ENCODE measurements around the gene MAGEC3. TPM values are rescaled to one million over a fixed set of nuclear protein-coding genes. Genes with fewer than 3 reads are reported as not detected.

The MAGEC3 gene
- polyA plus RNA-seq, 2 of the 4 experiments (the other 2 are of a cell fraction) = not detected

DNA sequence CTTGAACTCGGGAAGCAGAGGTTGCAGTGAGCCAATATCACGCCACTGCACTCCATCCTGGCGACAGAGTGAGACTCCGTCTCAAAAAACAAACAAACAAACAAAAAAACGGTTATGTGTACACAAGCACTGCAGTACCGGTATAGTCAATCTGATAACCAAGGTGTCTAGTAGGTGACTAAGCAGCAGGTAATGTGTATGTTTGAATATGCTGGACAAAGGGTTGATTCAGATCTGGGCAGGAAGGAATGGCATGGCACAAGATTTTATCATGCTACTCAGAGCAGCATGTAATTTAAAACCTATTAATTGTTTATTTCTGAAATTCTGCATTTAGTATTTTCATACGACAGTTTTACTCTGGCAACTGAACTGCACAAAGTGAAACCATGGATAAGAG, 107.3 kb downstream of the MAGEC3 start:
- ChIA-PET POLR2A (no interaction called here), CTCF (no interaction called here)
- no peak for TF ChIP-seq SREBF2 (IDR thresholded peaks at IDR 0.05)
- no peak for TF ChIP-seq NFE2L2 (conservative IDR thresholded peaks at IDR 0.05; ENCODE audit: low read length)
- TF ChIP-seq, protein P1, sequence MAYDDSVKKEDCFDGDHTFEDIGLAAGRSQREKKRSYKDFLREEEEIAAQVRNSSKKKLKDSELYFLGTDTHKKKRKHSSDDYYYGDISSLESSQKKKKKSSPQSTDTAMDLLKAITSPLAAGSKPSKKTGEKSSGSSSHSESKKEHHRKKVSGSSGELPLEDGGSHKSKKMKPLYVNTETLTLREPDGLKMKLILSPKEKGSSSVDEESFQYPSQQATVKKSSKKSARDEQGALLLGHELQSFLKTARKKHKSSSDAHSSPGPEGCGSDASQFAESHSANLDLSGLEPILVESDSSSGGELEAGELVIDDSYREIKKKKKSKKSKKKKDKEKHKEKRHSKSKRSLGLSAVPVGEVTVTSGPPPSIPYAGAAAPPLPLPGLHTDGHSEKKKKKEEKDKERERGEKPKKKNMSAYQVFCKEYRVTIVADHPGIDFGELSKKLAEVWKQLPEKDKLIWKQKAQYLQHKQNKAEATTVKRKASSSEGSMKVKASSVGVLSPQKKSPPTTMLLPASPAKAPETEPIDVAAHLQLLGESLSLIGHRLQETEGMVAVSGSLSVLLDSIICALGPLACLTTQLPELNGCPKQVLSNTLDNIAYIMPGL (CRISPR knock-in tag; IDR thresholded peaks at IDR 0.05; ENCODE audit: borderline replicate concordance) = no peak
- TF ChIP-seq CBX2 (IDR thresholded peaks at IDR 0.05; ENCODE audit: borderline replicate concordance, low read depth) = no peak
- no peak for TF ChIP-seq PHF8 (IDR thresholded peaks at IDR 0.05; ENCODE audit: borderline replicate concordance, low read depth)
- TF ChIP-seq BHLHE40 (IDR thresholded peaks at IDR 0.05; ENCODE audit: low read depth, low read length) = no peak
- TF ChIP-seq HOXB13 (CRISPR knock-in tag; IDR thresholded peaks at IDR 0.05; ENCODE audit: low read depth) = no peak
- TF ChIP-seq EHF (CRISPR knock-in tag; IDR thresholded peaks at IDR 0.05) = no peak
- TF ChIP-seq GATA3 (IDR thresholded peaks at IDR 0.05; ENCODE audit: borderline replicate concordance) = no peak
- TF ChIP-seq HDAC2 (IDR thresholded peaks at IDR 0.05) = no peak
- TF ChIP-seq, protein P2, sequence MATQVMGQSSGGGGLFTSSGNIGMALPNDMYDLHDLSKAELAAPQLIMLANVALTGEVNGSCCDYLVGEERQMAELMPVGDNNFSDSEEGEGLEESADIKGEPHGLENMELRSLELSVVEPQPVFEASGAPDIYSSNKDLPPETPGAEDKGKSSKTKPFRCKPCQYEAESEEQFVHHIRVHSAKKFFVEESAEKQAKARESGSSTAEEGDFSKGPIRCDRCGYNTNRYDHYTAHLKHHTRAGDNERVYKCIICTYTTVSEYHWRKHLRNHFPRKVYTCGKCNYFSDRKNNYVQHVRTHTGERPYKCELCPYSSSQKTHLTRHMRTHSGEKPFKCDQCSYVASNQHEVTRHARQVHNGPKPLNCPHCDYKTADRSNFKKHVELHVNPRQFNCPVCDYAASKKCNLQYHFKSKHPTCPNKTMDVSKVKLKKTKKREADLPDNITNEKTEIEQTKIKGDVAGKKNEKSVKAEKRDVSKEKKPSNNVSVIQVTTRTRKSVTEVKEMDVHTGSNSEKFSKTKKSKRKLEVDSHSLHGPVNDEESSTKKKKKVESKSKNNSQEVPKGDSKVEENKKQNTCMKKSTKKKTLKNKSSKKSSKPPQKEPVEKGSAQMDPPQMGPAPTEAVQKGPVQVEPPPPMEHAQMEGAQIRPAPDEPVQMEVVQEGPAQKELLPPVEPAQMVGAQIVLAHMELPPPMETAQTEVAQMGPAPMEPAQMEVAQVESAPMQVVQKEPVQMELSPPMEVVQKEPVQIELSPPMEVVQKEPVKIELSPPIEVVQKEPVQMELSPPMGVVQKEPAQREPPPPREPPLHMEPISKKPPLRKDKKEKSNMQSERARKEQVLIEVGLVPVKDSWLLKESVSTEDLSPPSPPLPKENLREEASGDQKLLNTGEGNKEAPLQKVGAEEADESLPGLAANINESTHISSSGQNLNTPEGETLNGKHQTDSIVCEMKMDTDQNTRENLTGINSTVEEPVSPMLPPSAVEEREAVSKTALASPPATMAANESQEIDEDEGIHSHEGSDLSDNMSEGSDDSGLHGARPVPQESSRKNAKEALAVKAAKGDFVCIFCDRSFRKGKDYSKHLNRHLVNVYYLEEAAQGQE (IDR thresholded peaks at IDR 0.05) = no peak
- TF ChIP-seq, protein P3, sequence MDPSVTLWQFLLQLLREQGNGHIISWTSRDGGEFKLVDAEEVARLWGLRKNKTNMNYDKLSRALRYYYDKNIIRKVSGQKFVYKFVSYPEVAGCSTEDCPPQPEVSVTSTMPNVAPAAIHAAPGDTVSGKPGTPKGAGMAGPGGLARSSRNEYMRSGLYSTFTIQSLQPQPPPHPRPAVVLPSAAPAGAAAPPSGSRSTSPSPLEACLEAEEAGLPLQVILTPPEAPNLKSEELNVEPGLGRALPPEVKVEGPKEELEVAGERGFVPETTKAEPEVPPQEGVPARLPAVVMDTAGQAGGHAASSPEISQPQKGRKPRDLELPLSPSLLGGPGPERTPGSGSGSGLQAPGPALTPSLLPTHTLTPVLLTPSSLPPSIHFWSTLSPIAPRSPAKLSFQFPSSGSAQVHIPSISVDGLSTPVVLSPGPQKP (IDR thresholded peaks at IDR 0.05; ENCODE audit: low read depth, low read length) = no peak
- TF ChIP-seq, protein P4, sequence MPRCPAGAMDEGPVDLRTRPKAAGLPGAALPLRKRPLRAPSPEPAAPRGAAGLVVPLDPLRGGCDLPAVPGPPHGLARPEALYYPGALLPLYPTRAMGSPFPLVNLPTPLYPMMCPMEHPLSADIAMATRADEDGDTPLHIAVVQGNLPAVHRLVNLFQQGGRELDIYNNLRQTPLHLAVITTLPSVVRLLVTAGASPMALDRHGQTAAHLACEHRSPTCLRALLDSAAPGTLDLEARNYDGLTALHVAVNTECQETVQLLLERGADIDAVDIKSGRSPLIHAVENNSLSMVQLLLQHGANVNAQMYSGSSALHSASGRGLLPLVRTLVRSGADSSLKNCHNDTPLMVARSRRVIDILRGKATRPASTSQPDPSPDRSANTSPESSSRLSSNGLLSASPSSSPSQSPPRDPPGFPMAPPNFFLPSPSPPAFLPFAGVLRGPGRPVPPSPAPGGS (IDR thresholded peaks at IDR 0.05) = no peak
- TF ChIP-seq FOXS1 (CRISPR knock-in tag; IDR thresholded peaks at IDR 0.05) = no peak
- TF ChIP-seq, protein P5, sequence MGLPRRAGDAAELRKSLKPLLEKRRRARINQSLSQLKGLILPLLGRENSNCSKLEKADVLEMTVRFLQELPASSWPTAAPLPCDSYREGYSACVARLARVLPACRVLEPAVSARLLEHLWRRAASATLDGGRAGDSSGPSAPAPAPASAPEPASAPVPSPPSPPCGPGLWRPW (IDR thresholded peaks at IDR 0.05) = no peak
- no peak for TF ChIP-seq ZNF302 (CRISPR knock-in tag; IDR thresholded peaks at IDR 0.05)
- TF ChIP-seq, protein P6, sequence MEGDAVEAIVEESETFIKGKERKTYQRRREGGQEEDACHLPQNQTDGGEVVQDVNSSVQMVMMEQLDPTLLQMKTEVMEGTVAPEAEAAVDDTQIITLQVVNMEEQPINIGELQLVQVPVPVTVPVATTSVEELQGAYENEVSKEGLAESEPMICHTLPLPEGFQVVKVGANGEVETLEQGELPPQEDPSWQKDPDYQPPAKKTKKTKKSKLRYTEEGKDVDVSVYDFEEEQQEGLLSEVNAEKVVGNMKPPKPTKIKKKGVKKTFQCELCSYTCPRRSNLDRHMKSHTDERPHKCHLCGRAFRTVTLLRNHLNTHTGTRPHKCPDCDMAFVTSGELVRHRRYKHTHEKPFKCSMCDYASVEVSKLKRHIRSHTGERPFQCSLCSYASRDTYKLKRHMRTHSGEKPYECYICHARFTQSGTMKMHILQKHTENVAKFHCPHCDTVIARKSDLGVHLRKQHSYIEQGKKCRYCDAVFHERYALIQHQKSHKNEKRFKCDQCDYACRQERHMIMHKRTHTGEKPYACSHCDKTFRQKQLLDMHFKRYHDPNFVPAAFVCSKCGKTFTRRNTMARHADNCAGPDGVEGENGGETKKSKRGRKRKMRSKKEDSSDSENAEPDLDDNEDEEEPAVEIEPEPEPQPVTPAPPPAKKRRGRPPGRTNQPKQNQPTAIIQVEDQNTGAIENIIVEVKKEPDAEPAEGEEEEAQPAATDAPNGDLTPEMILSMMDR (IDR thresholded peaks at IDR 0.05) = no peak
- TF ChIP-seq ZFP36 (IDR thresholded peaks at IDR 0.05; ENCODE audit: borderline replicate concordance, partially characterized antibody) = no peak
- no peak for TF ChIP-seq JUNB (IDR thresholded peaks at IDR 0.05)
- Histone ChIP-seq H3K9me3 (no peaks in the 10 kb centered on the region), H3K4me1 (no peaks in the 10 kb centered on the region), H3K4me2 (no peak overlapping the region), H3K4me3 (no peak overlapping the region), H3K27ac (no peak overlapping the region)
- DNase-seq (ENCODE audit: low read depth in 1 of 2, low spot score in 1 of 2) = no peak
- 25% methylated on average over 7 of the region's 7 CpGs for WGBS (ENCODE audit: missing lambda C conversion rate)
- no peak for FAIRE-seq
- no peak for ATAC-seq

Measured in A549 (cell line).